Measurements from ENCODE around the gene TMEM51.

The TMEM51 gene

GRCh38 chr1:15179485-15179883 is 25.9 kb downstream of the TMEM51 start:
- DNase-seq = no peak

- no peak for DNase-seq
Observed at GRCh38 chr1:15180189-15180588, 26.6 kb downstream of the TMEM51 start.

GRCh38 chr1:15180945-15181523 is 27.5 kb downstream of the TMEM51 start:
- no peak for DNase-seq

GRCh38 chr1:15181564-15181963 is 28.0 kb downstream of the TMEM51 start:
- DNase-seq = no peak

- no peak for DNase-seq
Observed at GRCh38 chr1:15184436-15185241, 31.1 kb downstream of the TMEM51 start.

GRCh38 chr1:15185617-15186016 is 32.1 kb downstream of the TMEM51 start:
- DNase-seq = no peak

- DNase-seq = no peak
Observed at GRCh38 chr1:15186073-15186845, 32.7 kb downstream of the TMEM51 start.

GRCh38 chr1:15186846-15187151 is 33.3 kb downstream of the TMEM51 start:
- no peak for DNase-seq

GRCh38 chr1:15187175-15188129 is 33.9 kb downstream of the TMEM51 start:
- DNase-seq = no peak

- DNase-seq = no peak
Observed at GRCh38 chr1:15188130-15188524, 34.6 kb downstream of the TMEM51 start.

- no peak for DNase-seq
Observed at GRCh38 chr1:15188678-15189077, 35.1 kb downstream of the TMEM51 start.

GRCh38 chr1:15189692-15190370 is 36.3 kb downstream of the TMEM51 start:
- DNase-seq = no peak

GRCh38 chr1:15191267-15191666 is 37.7 kb downstream of the TMEM51 start:
- no peak for DNase-seq

- no peak for DNase-seq
Observed at GRCh38 chr1:15191770-15192169, 38.2 kb downstream of the TMEM51 start.

GRCh38 chr1:15192916-15193550 is 39.5 kb downstream of the TMEM51 start:
- no peak for DNase-seq

- no peak for DNase-seq
Observed at GRCh38 chr1:15195420-15196052, 42.0 kb downstream of the TMEM51 start.

GRCh38 chr1:15196069-15196468 is 42.5 kb downstream of the TMEM51 start:
- DNase-seq = no peak

- DNase-seq = no peak
Observed at GRCh38 chr1:15196807-15197530, 43.4 kb downstream of the TMEM51 start.

- DNase-seq = no peak
Observed at GRCh38 chr1:15197591-15198447, 44.3 kb downstream of the TMEM51 start.

GRCh38 chr1:15198684-15199083 is 45.1 kb downstream of the TMEM51 start:
- DNase-seq = no peak

All from activated CD4-positive, alpha-beta T cell treated with anti-CD3 and anti-CD28 coated beads, Interleukin-2, amount 50 U/mL, for 16 hours (primary cell).